Activated CD4-positive, alpha-beta T cell treated with anti-CD3 and anti-CD28 coated beads, Interleukin-2, amount 50 U/mL, for 4 hours (primary cell): ENCODE data around the gene MCU.
"Not testable (repeated sequence)": the region's sequence is repeated elsewhere in the genome, so short reads cannot be mapped to it uniquely, and the experiment has no call there.

Experiments used
- DNase-seq, 2 experiments: peaks; one replicate each; pipeline ENCODE4 v3.0.0-alpha.2; 2020

MCU gene

DNA sequence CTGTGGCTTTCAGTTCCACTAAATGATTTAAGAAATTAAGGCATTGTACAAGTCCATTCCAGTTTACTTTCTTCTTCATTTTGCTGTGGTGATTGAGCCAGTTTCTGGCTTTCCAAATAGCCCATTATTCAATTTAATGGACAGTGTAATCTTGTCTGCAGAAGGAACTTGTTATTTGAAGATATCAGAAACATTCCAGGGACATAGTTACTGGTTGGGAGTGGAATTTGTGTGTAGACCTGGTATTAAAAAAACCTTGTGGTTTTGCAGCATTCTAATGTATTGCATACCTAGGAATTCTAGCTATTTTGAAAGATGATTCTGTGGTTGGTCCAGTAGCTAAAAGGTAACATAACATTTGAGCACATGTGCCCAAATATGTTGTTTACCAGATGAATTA, 72.2 kb downstream of the MCU start:
- no peak for DNase-seq

- no peak for DNase-seq
Observed at GRCh38 chr10:72765051-72765745, 73.3 kb downstream of the MCU start.

DNA sequence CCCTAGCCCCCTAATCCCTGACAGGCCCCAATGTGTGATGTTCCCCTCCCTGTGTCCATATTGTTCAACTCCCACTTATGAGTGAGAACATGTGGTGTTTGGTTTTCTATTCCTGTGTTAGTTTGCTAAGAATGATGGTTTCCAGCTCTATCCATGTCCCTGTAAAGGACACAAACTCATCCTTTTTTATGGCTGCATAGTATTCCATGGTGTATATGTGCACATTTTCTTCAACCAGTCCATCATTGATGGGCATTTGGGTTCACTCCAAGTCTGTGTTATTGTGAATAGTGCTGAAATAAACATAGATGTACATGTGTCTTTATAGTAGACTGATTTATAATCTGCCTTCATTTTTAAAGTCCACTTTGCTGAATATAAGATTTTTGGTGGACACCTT, 79.3 kb downstream of the MCU start:
- DNase-seq, result not testable (repeated sequence)

- DNase-seq, result no peak
Observed at GRCh38 chr10:72772031-72772430, 80.1 kb downstream of the MCU start.

DNA sequence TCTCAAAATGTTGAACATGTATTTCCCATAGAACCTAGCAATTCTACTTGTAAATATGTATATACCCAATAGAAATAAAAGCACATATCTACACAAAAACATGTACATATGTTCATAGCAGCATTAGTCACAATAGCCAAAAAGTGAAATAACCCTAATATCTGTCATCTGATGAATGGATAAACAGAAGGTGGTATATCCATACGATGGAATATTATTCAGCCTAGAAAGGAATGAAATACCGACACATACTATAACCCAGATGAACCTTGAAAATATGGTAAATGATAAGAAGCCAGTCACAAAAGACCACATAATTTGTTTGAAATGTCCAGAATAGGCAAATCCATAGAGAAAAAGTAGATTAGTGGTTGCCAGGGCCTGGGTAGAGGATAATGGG, 87.9 kb downstream of the MCU start:
- DNase-seq, result no peak

- DNase-seq, result no peak
Observed at GRCh38 chr10:72782649-72783330, 90.8 kb downstream of the MCU start.

DNA sequence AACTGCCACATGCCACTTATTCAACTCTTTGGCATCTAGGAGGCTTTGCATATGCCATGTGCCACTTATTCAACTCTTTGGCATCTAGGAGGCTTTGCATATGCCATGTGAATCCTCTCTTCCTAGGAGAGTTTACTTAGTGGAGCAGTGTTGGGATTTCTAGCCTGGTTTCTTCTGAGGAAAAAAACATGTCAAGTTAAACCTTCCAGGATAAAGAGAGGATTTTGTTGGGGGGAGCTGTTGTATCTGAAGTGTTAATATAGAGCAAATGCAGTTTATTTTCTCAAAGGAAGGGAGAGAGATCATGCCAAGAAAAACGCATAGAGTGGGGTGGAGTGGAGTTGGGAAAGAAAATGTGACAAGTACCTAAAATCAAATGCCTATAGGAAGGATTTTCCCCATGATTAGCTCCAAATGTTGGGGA, 91.5 kb downstream of the MCU start:
- DNase-seq, result no peak

DNA sequence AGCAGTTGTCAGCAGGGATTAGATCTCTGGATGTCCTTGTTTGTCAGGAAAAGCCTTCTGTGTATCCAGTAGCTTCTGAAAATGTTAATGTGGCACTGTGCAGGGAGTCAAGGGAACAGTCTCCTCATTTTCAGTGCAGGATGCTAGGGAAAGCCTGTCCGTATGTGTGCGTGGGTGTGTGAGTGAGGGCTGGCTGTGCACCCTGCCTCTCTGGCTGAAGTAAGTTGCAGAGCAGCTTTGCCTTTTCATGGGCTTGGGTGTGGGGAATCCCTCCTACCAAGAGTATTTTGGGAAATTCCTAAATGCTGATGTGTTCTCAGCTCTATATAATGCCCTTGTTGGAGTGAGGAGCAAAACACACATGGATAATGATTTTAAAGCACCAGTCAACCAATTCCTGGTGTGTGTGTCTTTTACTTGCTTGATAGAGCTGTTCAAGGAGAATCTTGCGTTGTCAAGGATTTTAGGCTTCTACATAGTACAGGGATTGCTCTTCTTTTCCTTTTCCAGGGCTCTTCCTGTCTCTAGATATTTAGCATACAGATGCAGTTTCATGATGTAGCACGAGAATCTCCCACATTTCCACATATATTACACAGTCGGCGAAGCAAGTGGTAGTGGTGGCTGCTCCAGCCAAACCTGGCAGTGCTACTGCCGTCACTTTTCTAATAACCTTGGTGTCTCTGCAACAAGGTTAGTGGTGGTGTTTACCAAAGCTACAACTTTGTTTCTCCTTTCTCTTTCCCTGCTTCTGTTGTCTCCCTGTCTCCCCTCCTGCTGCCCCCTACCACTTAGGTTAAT, 92.8 kb downstream of the MCU start:
- DNase-seq, result no peak

DNA sequence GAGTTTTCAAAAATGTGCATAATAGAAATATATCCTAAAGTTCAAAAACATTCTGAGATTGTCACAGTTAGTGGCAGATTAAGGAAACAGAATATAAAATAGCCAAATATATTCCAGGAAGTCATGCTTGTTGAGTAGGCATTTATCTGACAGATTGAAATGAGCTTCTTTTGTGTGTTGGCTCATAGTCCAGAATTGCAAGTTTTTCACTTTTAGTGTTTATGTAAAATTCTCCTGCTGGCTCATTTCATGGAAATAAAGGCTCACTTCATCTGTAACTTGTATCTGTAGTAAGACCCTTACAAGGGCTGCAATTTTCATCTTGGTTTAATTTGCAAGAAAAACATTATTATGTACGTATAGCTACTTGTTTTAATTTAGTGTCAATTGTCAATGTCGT, 93.5 kb downstream of the MCU start:
- DNase-seq, result no peak

- no peak for DNase-seq
Observed at GRCh38 chr10:72790216-72790990, 98.5 kb downstream of the MCU start.

DNA sequence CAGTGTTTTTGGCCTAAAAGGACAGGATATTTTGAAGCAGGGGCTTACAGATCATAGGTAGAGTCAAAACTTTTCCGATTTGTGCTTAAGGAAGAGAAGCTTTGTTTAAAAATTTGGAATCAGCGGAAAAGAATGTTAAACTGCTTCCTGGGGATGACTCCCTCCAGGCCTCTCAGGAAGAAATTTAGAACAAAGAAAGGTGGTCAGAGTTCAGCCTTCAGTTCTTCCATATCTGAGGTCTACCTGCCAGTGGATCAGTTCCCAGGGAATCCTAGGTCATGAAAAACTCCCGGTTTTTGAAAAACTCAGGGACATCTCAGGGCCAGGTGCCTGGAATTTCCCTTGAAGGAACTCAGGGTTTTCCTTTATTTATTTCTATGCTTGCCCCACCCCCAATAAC, 100.3 kb downstream of the MCU start:
- DNase-seq, result no peak

DNA sequence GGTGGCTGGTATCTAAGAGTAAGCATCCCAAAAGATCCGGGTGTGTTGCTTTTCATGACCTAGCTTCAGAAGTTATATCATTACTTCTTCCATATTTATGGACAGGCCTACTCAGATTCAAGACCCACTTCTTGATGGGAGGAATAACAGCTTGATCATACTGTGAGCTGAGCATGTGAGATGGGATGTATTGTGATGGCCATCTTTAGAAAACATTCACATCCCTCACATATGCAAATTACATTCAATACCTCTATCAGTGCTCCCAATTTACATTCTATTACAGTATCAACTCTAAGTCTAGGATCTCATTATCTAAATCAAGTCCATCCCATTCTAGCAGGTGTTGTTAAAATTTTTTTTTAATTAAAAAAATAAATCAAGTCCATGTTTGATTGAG, 101.8 kb downstream of the MCU start:
- no peak for DNase-seq

GRCh38 chr10:72794260-72794659, 102.3 kb downstream of the MCU start:
- no peak for DNase-seq

- DNase-seq, result no peak
Observed at GRCh38 chr10:72796042-72796441, 104.1 kb downstream of the MCU start.

GRCh38 chr10:72796538-72796937, 104.6 kb downstream of the MCU start:
- DNase-seq, result no peak

DNA sequence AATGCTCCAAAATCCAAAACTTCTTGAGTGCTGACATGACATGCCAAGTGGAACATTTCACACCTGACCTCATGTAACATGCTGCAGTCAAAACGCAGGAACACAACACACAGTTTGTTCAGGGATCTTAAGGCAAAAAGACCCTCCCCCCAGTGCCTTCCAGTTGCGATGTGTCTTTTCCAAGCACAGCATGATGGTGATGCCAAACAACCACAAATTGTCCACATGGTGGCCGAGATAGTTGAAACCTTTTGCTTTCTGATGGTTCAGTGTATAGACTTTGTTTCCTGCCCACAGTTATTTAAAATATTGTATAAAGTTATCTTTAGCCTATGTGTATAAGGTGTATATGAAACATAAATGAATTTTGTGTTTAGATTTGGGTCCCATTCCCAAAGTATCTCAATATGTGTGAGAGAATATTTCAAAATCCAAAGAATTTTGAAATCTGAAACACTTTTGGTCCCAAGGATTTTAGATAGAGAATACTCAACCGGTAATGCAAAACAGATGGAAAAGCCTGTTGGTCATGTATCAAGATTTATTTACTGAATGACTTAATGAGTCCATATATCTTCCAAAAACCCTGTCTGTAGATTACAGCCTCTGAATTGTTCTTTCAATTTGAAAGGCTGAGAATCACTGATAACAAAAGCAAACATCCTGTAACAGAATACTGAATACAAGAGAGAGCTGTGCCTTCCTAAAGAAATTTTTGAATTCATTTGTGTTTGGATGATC, 108.2 kb downstream of the MCU start:
- DNase-seq, result no peak

DNA sequence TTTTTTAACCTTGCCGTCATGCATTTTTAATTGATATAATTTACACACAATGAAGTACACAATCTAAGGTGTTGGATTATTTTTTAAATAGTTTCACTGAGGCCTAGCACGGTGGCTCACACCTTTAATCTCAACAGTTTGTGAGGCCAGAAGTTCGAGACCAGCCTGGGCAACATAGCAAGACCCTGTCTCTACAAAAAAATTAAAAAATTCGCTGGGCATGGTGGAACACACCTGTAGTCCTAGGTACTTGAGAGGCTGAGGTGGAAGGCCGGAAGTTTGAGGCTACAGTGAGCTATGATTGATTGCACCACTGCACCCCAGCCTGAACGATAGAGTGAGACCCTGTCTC, 108.8 kb downstream of the MCU start:
- DNase-seq, result no peak

DNA sequence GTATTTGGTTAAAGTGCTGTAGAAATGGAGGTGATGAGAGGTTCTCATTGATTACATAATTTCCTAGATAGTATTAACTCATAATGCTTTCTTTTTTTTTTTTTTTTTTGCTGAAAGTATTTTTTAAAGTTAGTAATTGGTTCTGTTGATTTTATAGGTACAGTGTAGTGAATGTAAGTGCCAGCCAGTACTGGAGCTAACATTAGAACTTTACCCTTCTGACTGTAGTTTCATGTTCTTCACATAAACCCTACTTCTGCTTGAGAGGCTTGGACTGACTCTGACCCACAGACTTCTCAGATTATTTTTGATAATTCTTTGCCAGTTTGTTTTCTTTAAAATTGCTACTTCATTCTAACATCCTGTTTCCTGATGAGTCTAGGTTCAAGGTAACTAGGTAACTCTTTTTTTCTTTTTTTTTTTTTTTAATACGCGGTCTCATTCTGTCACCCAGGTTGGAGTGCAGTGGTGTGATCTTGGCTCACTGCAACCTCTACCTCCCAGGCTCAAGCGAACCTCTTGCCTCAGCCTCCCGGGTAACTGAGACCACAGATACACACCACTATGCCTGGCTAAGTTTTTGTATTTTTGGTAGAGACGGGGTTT, 109.4 kb downstream of the MCU start:
- DNase-seq, result no peak

DNA sequence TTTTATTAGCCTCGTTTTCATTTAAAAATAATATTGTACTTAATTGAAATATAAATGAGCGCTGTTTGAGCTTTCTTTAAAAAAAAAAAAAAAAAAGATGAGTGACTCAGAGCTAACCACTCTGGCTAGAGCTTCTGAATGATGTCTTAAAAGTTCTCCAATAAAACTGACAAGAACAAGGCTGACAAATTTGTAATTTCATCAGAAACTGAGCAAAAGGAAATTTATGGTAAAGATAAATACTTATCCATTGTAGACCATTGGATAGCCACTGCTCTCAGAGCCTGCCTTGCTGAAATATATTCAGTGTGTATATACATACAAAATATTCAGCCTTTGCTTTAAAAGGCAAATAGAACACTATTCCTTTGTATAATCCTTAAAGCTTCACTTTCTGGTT, 110.4 kb downstream of the MCU start:
- DNase-seq, result no peak

DNA sequence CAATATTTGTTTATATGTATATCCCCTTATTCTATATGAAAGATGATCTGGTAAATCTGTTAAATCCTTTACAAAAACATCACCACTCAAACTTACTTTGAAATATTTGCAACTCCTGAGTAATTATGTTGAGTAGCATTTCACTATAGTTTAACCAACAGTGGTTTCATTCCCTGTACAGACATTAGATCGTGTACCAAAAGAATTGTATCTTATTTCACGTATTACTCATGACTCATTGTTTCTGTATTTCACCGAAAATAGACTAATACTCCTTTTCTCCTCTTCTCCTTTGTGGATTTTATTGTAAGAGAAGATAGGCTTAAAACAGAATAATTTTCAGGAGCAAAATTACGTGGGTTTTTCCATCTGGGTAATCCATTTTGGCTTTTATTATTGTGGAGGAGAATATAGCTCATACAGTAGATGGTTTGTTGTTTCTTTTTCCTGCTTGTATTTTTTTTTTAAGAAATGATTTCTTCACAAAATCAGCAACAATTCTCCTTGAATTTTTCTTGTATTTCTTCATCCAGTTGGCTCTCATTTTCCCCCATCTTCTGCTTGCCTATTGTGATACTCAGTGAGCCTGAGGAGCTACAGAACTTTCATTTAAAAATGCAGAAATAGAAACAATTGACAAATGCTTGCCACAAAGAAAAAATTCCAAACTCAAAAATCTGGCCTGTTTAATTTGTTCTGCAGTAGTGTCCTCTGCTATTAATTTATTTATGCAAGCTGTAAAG, 111.0 kb downstream of the MCU start:
- no peak for DNase-seq

DNA sequence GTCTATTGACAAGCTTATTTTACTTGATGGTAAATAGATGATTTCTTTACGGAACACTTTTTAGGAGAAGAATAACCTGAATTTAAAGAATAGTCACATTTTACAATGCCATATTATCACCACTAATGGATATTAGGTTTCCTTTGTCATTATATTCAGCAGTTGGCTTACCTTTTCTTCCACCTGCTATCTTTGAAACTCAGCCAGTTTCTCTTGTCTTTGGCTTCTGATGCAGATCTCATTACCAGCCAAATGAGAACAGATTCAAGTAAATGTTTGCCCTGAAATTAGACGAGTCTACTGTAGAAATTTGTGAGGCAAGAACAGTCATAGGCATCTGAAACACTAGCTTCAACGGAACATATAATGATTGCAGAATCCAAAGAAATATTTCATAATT, 116.1 kb downstream of the MCU start:
- DNase-seq, result no peak
